HG02798 (cell line): ENCODE results near the gene EMILIN2.
"Not testable (repeated sequence)": the region's sequence is repeated elsewhere in the genome, so short reads cannot be mapped to it uniquely, and the experiment has no call there.

Experiments used
- ATAC-seq: cut with Tn5 transposase; IDR thresholded peaks from one replicate; pipeline ENCODE4 v1.9.1; 2021; ENCODE audit warnings: mild to moderate bottlenecking; ENCODE audit not compliant: unreplicated experiment, poor library complexity

Gene EMILIN2

DNA sequence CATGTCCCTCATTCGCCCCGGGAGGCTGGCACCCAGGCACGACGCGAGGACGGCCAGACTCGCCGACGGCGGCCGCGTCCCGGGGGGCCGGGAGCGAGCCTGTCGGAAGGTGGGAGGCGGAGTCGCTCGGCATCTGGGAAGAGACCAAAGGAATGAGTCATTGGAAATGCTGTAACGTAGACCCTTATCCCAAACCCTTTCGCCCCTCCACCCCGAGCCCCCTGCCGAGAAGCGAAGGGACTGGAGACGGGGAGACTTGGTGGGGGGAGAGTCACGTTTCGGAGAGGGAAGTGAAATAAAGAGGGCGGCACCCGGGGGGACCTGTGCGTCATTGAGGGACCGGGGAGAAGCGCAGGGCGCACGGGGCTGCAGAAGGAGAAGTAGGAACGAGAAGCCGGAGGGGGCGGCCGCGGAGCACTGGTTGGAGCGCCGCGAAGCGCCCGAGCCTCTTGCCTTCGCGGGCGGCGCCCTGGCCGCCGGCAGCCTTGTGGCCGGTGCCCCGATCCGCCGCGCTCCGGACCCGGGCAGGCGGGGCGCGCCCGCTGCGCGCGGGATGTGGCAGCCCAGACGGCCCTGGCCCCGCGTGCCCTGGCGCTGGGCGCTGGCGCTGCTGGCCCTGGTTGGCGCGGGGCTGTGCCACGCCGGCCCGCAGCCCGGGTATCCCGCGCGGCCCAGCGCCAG, at the start of gene EMILIN2:
TSS of gene EMILIN2 (plus strand) at position 371 of the 681 bp plus-strand sequence. CDS start at position 554, 183 bp downstream.
- ATAC-seq: peak; percentile 42

GRCh38 chr18:2797951-2798350, 48.9 kb upstream of the EMILIN2 start:
- no peak for ATAC-seq

DNA sequence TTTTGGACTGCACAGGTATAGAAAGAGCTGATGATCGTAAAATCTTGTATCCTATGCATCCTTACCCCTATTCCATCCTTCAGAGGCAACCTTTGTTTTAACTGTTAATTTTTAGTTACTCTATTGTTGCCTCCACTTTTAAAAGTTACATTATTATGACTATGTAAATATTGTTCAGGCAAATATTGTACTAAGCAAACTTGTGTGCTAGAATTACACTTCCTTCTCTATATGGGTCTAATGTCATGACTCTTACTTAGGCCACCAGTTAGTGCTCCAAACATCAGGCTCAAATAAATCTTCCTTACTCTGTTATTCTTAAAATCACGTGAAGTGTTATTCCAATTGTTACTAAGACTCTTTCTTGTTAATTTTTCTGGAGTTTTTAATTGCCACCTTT, 47.4 kb upstream of the EMILIN2 start:
- no peak for ATAC-seq

DNA sequence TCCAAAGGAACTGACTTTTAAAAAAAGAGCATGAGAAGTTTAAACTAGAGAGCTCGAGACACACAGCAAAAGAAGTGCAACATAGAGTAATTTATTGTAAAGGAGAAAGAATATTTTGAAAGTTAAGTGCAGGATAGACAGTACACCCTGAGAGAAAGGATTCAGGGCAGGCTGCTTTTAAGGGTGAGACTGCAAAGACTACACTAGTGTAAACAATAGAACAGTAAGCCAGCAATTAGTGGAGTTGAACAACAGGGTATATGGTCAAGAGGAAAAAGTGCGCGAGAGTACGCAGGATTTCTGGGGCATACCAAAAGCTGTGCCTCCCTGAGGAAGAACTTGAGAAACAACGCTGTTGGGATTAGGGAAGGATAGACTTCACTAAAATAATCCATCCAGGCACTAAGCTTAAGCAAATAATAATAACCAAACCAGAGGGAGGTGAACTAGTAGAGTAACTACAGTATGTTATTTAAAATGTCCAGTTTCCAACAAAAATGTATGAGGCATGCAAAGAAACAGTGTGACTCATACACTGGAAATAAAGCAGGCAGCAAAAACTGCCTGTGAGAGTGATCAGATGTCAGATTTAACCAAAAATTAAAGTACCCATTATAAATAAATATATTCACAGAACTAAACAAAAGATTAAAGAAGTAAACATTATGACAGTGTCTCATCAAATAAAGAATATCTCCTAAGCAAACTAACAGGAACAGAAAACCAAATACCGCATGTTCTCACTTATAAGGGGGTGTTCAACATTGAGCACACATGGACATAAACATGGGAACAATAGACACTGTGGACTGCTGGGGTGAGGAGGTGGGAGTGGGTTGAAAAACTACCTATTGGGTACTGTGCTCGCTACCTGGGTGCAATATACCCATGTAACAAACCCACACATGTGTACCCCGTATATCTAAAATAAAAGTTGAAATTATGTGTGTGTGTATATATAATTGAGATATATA, 40.5 kb upstream of the EMILIN2 start:
- no peak for ATAC-seq

DNA sequence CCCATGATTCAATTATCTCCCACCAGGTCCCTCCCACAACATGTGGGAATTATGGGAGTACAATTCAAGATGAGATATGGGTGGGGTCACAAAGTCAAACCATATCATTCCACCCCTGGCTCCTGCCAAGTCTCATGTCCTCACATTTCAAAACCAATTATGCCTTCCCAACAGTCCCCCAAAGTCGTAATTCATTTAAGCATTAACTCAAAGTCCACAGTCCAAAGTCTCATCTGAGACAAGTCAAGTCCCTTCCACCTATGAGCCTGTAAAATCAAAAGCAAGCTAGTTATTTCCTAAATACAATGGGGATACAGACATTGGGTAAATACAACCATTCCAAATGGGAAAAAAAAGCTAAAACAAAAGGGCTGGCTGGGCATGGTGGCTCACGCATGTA, 38.2 kb upstream of the EMILIN2 start:
- ATAC-seq: not testable (repeated sequence)

GRCh38 chr18:2809666-2810183, 37.1 kb upstream of the EMILIN2 start:
- not testable (repeated sequence) for ATAC-seq

GRCh38 chr18:2811416-2811815, 35.4 kb upstream of the EMILIN2 start:
- no peak for ATAC-seq

- ATAC-seq: no peak
Measured at GRCh38 chr18:2814928-2815327, 31.9 kb upstream of the EMILIN2 start.

DNA sequence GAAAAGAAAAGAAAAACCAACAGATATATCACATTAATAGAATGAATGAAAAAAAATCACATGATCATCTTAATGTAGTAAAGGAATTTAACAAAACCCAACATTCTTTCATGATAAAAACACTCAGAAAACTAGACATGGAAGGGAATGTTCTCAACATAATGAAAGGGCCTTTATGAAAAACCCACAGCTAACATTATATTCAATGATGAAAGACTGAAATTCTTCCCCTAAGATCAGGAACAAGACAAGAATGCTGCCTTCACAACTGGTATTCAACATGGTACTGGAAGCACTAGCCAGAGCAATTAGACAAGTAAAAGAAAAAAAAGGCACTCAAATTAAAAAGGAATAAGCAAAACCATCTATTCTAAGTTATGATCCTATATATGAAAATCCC, 28.5 kb upstream of the EMILIN2 start:
- ATAC-seq: no peak

- no peak for ATAC-seq
Measured at GRCh38 chr18:2821695-2822094, 25.1 kb upstream of the EMILIN2 start.

DNA sequence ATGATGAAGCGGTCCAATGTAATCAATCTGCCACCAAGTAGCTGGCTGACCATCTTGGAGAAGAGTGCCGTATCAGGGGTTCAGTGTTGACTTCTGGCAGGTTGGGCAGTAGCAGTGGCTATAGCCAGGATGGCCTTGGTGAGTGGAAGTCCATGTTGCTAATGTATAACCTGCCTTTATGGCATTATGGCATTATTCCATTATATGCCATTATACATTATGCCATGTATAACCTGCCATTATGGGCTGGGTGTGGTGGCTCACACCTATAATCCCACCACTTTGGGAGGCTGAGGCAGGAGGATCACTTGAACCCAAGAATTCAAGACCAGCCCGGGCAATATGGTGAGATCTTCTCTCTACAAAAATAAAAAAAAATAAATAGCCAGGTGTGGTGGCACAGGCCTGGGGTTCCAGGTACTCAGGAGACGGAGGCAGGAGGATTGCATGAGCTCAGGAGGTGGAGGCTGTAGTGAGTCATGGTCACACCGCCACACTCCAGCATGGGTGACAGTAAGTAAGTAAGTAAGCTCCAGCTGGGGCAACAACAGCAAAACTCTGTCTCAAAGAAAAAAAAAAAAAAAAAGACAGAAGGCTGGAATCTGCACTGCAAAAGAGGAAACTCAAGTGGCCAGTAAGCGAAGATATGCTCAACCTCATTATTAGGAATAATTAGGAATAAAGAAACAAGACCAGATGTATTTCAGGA, 24.4 kb upstream of the EMILIN2 start:
- ATAC-seq: no peak

- no peak for ATAC-seq
Measured at GRCh38 chr18:2823202-2823601, 23.6 kb upstream of the EMILIN2 start.

DNA sequence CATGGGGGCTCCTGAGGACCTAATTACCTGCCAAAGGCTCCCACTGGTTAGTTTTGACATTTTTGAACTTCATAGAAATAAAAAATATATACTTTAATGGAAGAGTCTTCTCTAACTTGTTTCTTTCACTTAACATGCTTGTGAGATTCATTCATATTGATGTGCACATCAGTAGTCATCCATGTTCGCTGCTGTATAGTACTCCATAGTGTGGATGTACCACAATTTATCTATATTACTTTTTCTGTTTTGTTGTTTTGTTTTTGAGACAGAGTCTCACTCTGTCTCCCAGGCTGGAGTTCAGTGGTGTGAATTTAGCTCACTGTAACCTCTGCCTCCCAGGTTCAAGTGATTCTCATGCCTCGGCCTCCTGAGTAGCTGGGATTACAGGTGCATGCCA, 22.8 kb upstream of the EMILIN2 start:
- ATAC-seq: no peak

- no peak for ATAC-seq
Measured at GRCh38 chr18:2824865-2825264, 21.9 kb upstream of the EMILIN2 start.

- ATAC-seq: no peak
Measured at GRCh38 chr18:2825613-2826175, 21.1 kb upstream of the EMILIN2 start.

DNA sequence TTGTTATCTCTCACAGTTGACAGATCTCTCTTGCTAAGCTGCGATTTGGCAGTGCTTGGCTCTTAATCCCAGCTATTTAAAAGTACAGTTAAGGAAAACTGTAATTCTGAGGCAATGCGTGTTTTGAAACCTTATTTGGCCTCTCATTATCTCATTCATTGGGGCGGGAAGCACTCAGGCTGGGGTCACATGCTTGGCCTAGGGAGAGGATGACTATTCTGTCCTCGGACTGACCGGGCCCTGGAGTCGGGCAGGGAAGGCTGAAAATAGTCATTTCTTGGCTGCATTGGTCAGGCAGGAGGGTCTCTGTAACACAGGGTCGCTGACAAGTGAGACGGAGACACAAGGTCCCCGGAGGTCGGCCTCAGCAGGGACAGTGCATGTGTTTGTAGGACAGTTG, 20.2 kb upstream of the EMILIN2 start:
- no peak for ATAC-seq

GRCh38 chr18:2827061-2827460, 19.7 kb upstream of the EMILIN2 start:
- ATAC-seq: no peak

DNA sequence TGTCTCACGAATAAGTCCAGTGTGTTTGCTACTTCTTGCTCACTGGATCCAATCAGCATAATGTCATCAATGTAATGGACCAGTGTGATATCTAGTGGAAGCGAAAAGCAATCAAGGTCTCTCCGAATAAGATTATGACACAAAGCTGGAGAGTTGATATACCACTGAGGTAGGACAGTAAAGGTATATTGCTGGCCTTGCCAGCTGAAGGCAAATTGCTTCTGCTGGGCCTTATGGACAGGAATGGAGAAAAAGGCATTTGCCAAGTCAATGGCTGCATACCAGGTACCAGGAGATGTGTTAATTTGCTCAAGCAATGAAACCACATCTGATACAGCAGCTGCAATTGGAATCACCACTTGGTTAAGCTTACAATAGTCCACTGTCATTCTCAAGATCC, 10.7 kb upstream of the EMILIN2 start:
- ATAC-seq: not testable (repeated sequence)

DNA sequence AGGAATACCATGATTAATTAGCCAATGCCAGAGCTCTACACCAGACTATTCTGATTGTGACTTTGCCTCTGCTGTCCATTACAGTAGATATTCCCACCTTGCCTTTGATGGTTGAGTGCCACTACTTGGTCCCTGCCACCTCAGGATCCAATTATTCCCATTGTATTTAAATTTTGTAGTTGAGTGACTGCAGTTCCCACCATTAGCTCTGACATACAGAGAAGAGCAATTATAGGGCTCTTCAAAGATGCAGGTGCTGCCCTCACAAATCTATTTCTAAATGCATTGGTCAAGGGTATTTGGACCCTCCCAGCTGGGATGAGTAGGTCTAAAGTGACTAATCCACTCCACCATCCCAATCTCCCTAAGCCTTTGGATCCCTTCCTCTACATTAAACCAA, 9.5 kb upstream of the EMILIN2 start:
- ATAC-seq: not testable (repeated sequence)

DNA sequence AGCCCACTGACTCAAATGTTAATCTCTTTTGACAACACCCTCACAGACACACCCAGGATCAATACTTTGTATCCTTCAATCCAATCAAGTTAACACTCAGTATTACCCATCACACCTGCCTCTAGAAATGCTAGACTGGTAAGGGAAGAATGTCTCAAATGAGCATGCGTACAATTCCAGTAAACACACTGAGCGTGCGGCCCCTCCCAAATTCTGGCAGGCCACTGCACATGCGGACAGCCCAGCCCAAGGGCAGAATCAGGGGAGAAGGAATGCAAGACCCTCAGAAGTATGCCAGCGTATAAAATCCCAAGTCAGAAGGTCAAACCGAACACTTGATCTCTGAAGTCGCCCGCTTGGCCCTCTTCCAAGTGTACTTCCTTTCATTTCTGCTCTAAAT, 7.6 kb upstream of the EMILIN2 start:
- ATAC-seq: no peak
